AG04450 (cell line): ENCODE data around the gene TMEM168. TPM values are rescaled to one million over a fixed set of nuclear protein-coding genes. Genes with fewer than 3 reads are reported as not detected.
A peak's percentile ranks its signal among the peaks of the same experiment; 100 is the strongest.
"Not testable (repeated sequence)": the region's sequence is repeated elsewhere in the genome, so short reads cannot be mapped to it uniquely, and the experiment has no call there.

Experiments used
- CTCF ChIA-PET: fragments of 300-600, 350-600 bp; formaldehyde crosslinking; extraction: SDS; loops from one replicate; lab custom pipeline; 2022; ENCODE audit warnings: antibody characterized with exemption, inconsistent platforms; lab: Charles Lee
- POLR2A ChIA-PET: fragments of 350-600 bp; formaldehyde crosslinking; extraction: SDS; loops from one replicate; lab custom pipeline; 2021; ENCODE audit warnings: antibody characterized with exemption, inconsistent platforms; lab: Yijun Ruan, JAX
- DNase-seq: peaks from one replicate; pipeline ENCODE4 v3.0.0-alpha.2; 2011; ENCODE audit warnings: low read depth, low spot score
- H3K27ac ChIP-seq: one replicate; pipeline ENCODE4 v1.5.1; 2012; ENCODE audit warnings: low read depth, low read length, control low read depth
- H3K27me3 ChIP-seq: one replicate; pipeline ENCODE4 v1.6.0; 2012; ENCODE audit warnings: low read length; ENCODE audit not compliant: control insufficient read depth, insufficient read depth
- H3K4me3 ChIP-seq: 2 replicates; pipeline ENCODE4 v1.5.1; 2011; ENCODE audit warnings: mild to moderate bottlenecking, low read depth, low read length, control low read depth
- H3K9me3 ChIP-seq: 2 replicates; pipeline ENCODE4 v1.5.1; 2012; ENCODE audit warnings: low read length; ENCODE audit not compliant: control insufficient read depth, insufficient read depth
- CTCF ChIP-seq: IDR thresholded peaks from 2 replicates; pipeline ENCODE4 v1.5.1; 2011; ENCODE audit warnings: low read depth, low read length, control low read depth, inconsistent platforms
- polyA plus RNA-seq: library from polyadenylated mRNA; depleted of rRNA; stranded (reverse); fragments of >200 nt; gene quantifications from 2 replicates; pipeline ENCODE4 v1.2.3, GENCODE V29; 2011

Gene TMEM168
- polyA plus RNA-seq, 1 experiment = 34.9 TPM

- no peak for DNase-seq
- no peaks in the 10 kb centered on the region; the same call in 1 of the 2 replicates for H3K9me3 ChIP-seq
- POLR2A ChIA-PET = no interaction called here
- CTCF ChIA-PET = no interaction called here
- no peaks in the 10 kb centered on the region for H3K27me3 ChIP-seq
- H3K4me3 ChIP-seq = no peak overlapping the region
- no peak overlapping the region for H3K27ac ChIP-seq
- no peak for TF ChIP-seq CTCF
Observed at GRCh38 chr7:112735261-112735660, 54.9 kb downstream of the TMEM168 start.

- DNase-seq, CTCF ChIA-PET, H3K9me3 ChIP-seq, H3K4me3 ChIP-seq, H3K27me3 ChIP-seq, H3K27ac ChIP-seq, POLR2A ChIA-PET: not testable (repeated sequence)
Observed at GRCh38 chr7:112731324-112731723, 58.9 kb downstream of the TMEM168 start.

GRCh38 chr7:112726076-112726475, 64.1 kb downstream of the TMEM168 start:
- Histone ChIP-seq H3K27ac (no peak overlapping the region), H3K27me3 (no peaks in the 10 kb centered on the region), H3K4me3 (no peak overlapping the region), H3K9me3 (no peaks in the 10 kb centered on the region)
- DNase-seq = no peak
- CTCF ChIA-PET = no interaction called here
- POLR2A ChIA-PET = no interaction called here
- TF ChIP-seq CTCF = no peak

GRCh38 chr7:112723416-112723815, 66.8 kb downstream of the TMEM168 start:
- POLR2A ChIA-PET = no interaction called here
- Histone ChIP-seq H3K9me3 (no peaks in the 10 kb centered on the region), H3K27ac (no peak overlapping the region), H3K27me3 (no peaks in the 10 kb centered on the region), H3K4me3 (no peak overlapping the region)
- CTCF ChIA-PET = no interaction called here
- peak; percentile 15 for DNase-seq
- no peak for TF ChIP-seq CTCF

- no peaks in the 10 kb centered on the region for H3K9me3 ChIP-seq
- TF ChIP-seq CTCF = no peak
- H3K27ac ChIP-seq = no peak overlapping the region
- no peak overlapping the region for H3K4me3 ChIP-seq
- no peak for DNase-seq
- no peaks in the 10 kb centered on the region for H3K27me3 ChIP-seq
- POLR2A ChIA-PET = no interaction called here
- CTCF ChIA-PET = no interaction called here
Observed at GRCh38 chr7:112721366-112721765, 68.8 kb downstream of the TMEM168 start.

- H3K27me3 ChIP-seq = no peaks in the 10 kb centered on the region
- H3K4me3 ChIP-seq = no peak overlapping the region
- TF ChIP-seq CTCF = no peak
- CTCF ChIA-PET = no interaction called here
- DNase-seq = no peak
- no peaks in the 10 kb centered on the region for H3K9me3 ChIP-seq
- POLR2A ChIA-PET = no interaction called here
- no peak overlapping the region for H3K27ac ChIP-seq
Observed at GRCh38 chr7:112715525-112715924, 74.7 kb downstream of the TMEM168 start.
